GM23338 (cell line): Measurements from ENCODE around the gene HGF. TPM values are rescaled to one million over a fixed set of nuclear protein-coding genes. Genes with fewer than 3 reads are reported as not detected.

Experiments
- ATAC-seq: fragments of 200-7000 bp; cut with Tn5 transposase; 3 replicates; pipeline ENCODE4 v1.9.1; 2020
- DNase-seq: peaks from one replicate; pipeline ENCODE4 v3.0.0-alpha.2; 2015; ENCODE audit warnings: low spot score
- H2AFZ ChIP-seq: fragments of 200-600 bp; sonication (generic); 2 replicates; pipeline ENCODE4 v1.8.0; 2016; ENCODE audit warnings: antibody characterized with exemption, mild to moderate bottlenecking, moderate library complexity
- H3F3A ChIP-seq: fragments of 200-600 bp; sonication (generic); replicated peaks from 2 replicates; pipeline ENCODE4 v1.8.0; 2017; ENCODE audit warnings: antibody characterized with exemption, mixed run types, low read depth
- H3K27ac ChIP-seq: fragments of 200-600 bp; sonication (generic); 2 replicates; pipeline ENCODE4 v1.6.1; 2016; ENCODE audit warnings: low read depth
- H3K27me3 ChIP-seq: fragments of 200-600 bp; sonication (generic); 2 replicates; pipeline ENCODE4 v1.8.0; 2016; ENCODE audit warnings: mild to moderate bottlenecking, mixed run types, moderate library complexity; ENCODE audit not compliant: insufficient read depth
- H3K36me3 ChIP-seq: fragments of 200-600 bp; sonication (generic); 2 replicates; pipeline ENCODE4 v1.8.0; 2016; ENCODE audit warnings: mild to moderate bottlenecking; ENCODE audit not compliant: insufficient read depth
- H3K4me1 ChIP-seq: fragments of 200-600 bp; sonication (generic); 2 replicates; pipeline ENCODE4 v1.8.0; 2016; ENCODE audit warnings: mild to moderate bottlenecking, moderate library complexity; ENCODE audit not compliant: insufficient read depth
- H3K4me2 ChIP-seq: fragments of 200-600 bp; sonication (generic); 2 replicates; pipeline ENCODE4 v1.7.1; 2017; ENCODE audit warnings: mixed run types
- H3K4me3 ChIP-seq: fragments of 200-600 bp; sonication (generic); 2 replicates; pipeline ENCODE4 v1.6.1; 2016; ENCODE audit warnings: mixed run types
- H3K79me2 ChIP-seq: fragments of 200-600 bp; sonication (generic); replicated peaks from 2 replicates; pipeline ENCODE4 v1.8.0; 2017; ENCODE audit warnings: mild to moderate bottlenecking; ENCODE audit not compliant: insufficient read depth
- H3K9me2 ChIP-seq: fragments of 200-600 bp; sonication (generic); 2 replicates; pipeline ENCODE4 v1.8.0; 2017; ENCODE audit not compliant: insufficient read depth
- H4K20me1 ChIP-seq: fragments of 200-600 bp; sonication (generic); replicated peaks from 2 replicates; pipeline ENCODE4 v1.8.0; 2017; ENCODE audit warnings: mild to moderate bottlenecking; ENCODE audit not compliant: insufficient read depth
- H3K27ac Mint-ChIP-seq: 2 replicates; pipeline ENCODE4 v1.8.0; 2020; ENCODE audit warnings: inconsistent platforms, mild to moderate bottlenecking, moderate library complexity, mixed read lengths
- H3K27me3 Mint-ChIP-seq: 3 replicates; pipeline ENCODE4 v1.8.0; 2022; ENCODE audit warnings: low read depth, mild to moderate bottlenecking, moderate library complexity, mixed read lengths, inconsistent platforms; ENCODE audit not compliant: insufficient read depth, poor library complexity
- H3K36me3 Mint-ChIP-seq: 3 replicates; pipeline ENCODE4 v1.8.0; 2021; ENCODE audit warnings: low read depth, mild to moderate bottlenecking, inconsistent platforms, moderate library complexity, mixed read lengths
- H3K4me1 Mint-ChIP-seq: 3 replicates; pipeline ENCODE4 v1.8.0; 2020; ENCODE audit warnings: mild to moderate bottlenecking, inconsistent platforms, mixed read lengths
- H3K4me3 Mint-ChIP-seq: 3 replicates; pipeline ENCODE4 v1.8.0; 2021; ENCODE audit warnings: moderate library complexity, mild to moderate bottlenecking, inconsistent platforms, mixed read lengths
- H3K9me3 Mint-ChIP-seq: 3 replicates; pipeline ENCODE4 v1.8.0; 2020; ENCODE audit warnings: moderate library complexity, mild to moderate bottlenecking, inconsistent platforms, mixed read lengths
- CREB1 ChIP-seq: fragments of 250-450 bp; sonication (Bioruptor Pico); IDR thresholded peaks from 2 replicates; pipeline ENCODE4 v1.5.0; 2020; ENCODE audit warnings: low read depth, mild to moderate bottlenecking, moderate library complexity
- CTCF ChIP-seq, 2 experiments: fragments of 200-600 bp in 1 of 2; sonication (generic) in 1 of 2; conservative IDR thresholded peaks; 2 replicates each; pipeline versions ENCODE4 v1.5.1 to v1.6.1; 2016 to 2017; ENCODE audit warnings: antibody characterized with exemption in 2 of 2, low read depth in 2 of 2, mild to moderate bottlenecking in 2 of 2, moderate library complexity in 1 of 2
- EZH2 ChIP-seq: fragments of 200-600 bp; sonication (generic); IDR thresholded peaks from one replicate; pipeline ENCODE4 v1.8.0; 2017; ENCODE audit warnings: antibody characterized with exemption, mild to moderate bottlenecking, low read depth; ENCODE audit not compliant: unreplicated experiment
- POLR2AphosphoS5 ChIP-seq: IDR thresholded peaks from 2 replicates; pipeline ENCODE4 v1.6.1; 2016; ENCODE audit warnings: antibody characterized with exemption, low read depth
- REST ChIP-seq: IDR thresholded peaks from one replicate; pipeline ENCODE4 v1.6.1; 2018; ENCODE audit warnings: antibody characterized with exemption; ENCODE audit not compliant: unreplicated experiment
- STAT1 ChIP-seq: IDR thresholded peaks from one replicate; pipeline ENCODE4 v1.6.1; 2016; ENCODE audit warnings: antibody characterized with exemption; ENCODE audit not compliant: unreplicated experiment
- ZNF331 ChIP-seq: fragments of 250-450 bp; sonication (Bioruptor Pico); IDR thresholded peaks from 2 replicates; pipeline ENCODE4 v1.5.0; 2020; ENCODE audit warnings: low read depth, mild to moderate bottlenecking, moderate library complexity
- polyA plus RNA-seq: library from polyadenylated mRNA; unstranded; fragments of >200 nt; fragmentation: Nextera tagmentation; extraction: Ambion mirVana; gene quantifications from 2 replicates; pipeline ENCODE4 v1.2.1, GENCODE V29; 2016
- total RNA-seq: library from RNA; depleted of rRNA; stranded (reverse); fragments of >200 nt; shearing (Covaris generic); gene quantifications from 2 replicates; pipeline ENCODE4 v1.2.3, GENCODE V29; 2014

The HGF gene
- total and polyA plus RNA-seq, 2 experiments from 2014 or later: 0.24 to 1.1 TPM

GRCh38 chr7:81777697-81778096 lies 7.8 kb upstream of the HGF start (continued):
- no peak for TF ChIP-seq REST
- TF ChIP-seq POLR2AphosphoS5: no peak
- no peak for TF ChIP-seq EZH2
- no peak for TF ChIP-seq CTCF (conservative IDR thresholded peaks at IDR 0.05; ENCODE audit: low read depth in 2 of 2)
- TF ChIP-seq ZNF331 (CRISPR knock-in tag): no peak
- TF ChIP-seq STAT1: no peak

- H3K27ac Mint-ChIP-seq: no peak overlapping the region
- Histone ChIP-seq H3K79me2 (no peaks in the 10 kb centered on the region), H3K9me2 (no peaks in the 10 kb centered on the region), H4K20me1 (no peaks in the 10 kb centered on the region), H3K36me3 (no peaks in the 10 kb centered on the region), H2AFZ (no peak overlapping the region), H3K27me3 (no peaks in the 10 kb centered on the region), H3F3A (no peaks in the 10 kb centered on the region), H3K4me2 (no peak overlapping the region), H3K4me3 (no peak overlapping the region), H3K27ac (no peak overlapping the region), H3K4me1 (no peaks in the 10 kb centered on the region)
- H3K4me3 Mint-ChIP-seq: no peak overlapping the region
- H3K27me3 Mint-ChIP-seq: peaks cover 5% of the 10 kb centered on the region
- DNase-seq (peak; percentile 36), ATAC-seq (peak; percentile 72)
- H3K36me3 Mint-ChIP-seq: no peaks in the 10 kb centered on the region
- TF ChIP-seq CTCF (conservative IDR thresholded peaks at IDR 0.05; ENCODE audit: low read depth in 2 of 2) (peak; percentile 56 to 61), CREB1 (CRISPR knock-in tag) (no peak)
- H3K4me1 Mint-ChIP-seq: peaks cover 9% of the 10 kb centered on the region; the same call in 1 of the 3 replicates
- H3K9me3 Mint-ChIP-seq: no peaks in the 10 kb centered on the region
These were observed 7.2 kb upstream of the HGF start for GRCh38 chr7:81776948-81777630.
